ENCODE data around the gene ZNF346. TPM values are rescaled to one million over a fixed set of nuclear protein-coding genes. Genes with fewer than 3 reads are reported as not detected.

Gene ZNF346
- polyA plus RNA-seq, 1 donor = 16.9 TPM

- peaks cover 17% of the 10 kb centered on the region for H3K4me1 ChIP-seq (ENCODE audit: control insufficient read depth, insufficient read depth, low read length)
- no peaks in the 10 kb centered on the region for H3K36me3 ChIP-seq (ENCODE audit: control insufficient read depth, insufficient read depth, low read length)
- H3K4me3 ChIP-seq (ENCODE audit: low read length) = no peak overlapping the region
- DNase-seq = peak in 1 of 2 donors; percentile 53
- no peaks in the 10 kb centered on the region for H3K27me3 ChIP-seq (ENCODE audit: control insufficient read depth, insufficient read depth, low read length)
- H3K9me3 ChIP-seq (ENCODE audit: control insufficient read depth, low read depth, low read length) = peaks cover 2% of the 10 kb centered on the region
- no CpG with 5 or more reads among the region's 4 CpGs for WGBS (ENCODE audit: insufficient coverage, low lambda C conversion rate)
- H3K27ac ChIP-seq (ENCODE audit: low read length) = peak overlapping the region; percentile 55
These were observed 60.9 kb downstream of the ZNF346 start for GRCh38 chr5:177083357-177083756.

- WGBS (ENCODE audit: insufficient coverage, low lambda C conversion rate) = no CpG with 5 or more reads among the region's 4 CpGs
- H3K4me3 ChIP-seq (ENCODE audit: low read length) = no peak overlapping the region
- no peaks in the 10 kb centered on the region for H3K27me3 ChIP-seq (ENCODE audit: control insufficient read depth, insufficient read depth, low read length)
- H3K9me3 ChIP-seq (ENCODE audit: control insufficient read depth, low read depth, low read length) = peaks cover 2% of the 10 kb centered on the region
- H3K4me1 ChIP-seq (ENCODE audit: control insufficient read depth, insufficient read depth, low read length) = peaks cover 25% of the 10 kb centered on the region
- no peaks in the 10 kb centered on the region for H3K36me3 ChIP-seq (ENCODE audit: control insufficient read depth, insufficient read depth, low read length)
- no peak for DNase-seq
- no peak overlapping the region for H3K27ac ChIP-seq (ENCODE audit: low read length)
These were observed 61.7 kb downstream of the ZNF346 start for GRCh38 chr5:177084175-177084574.

- H3K36me3 ChIP-seq (ENCODE audit: control insufficient read depth, insufficient read depth, low read length) = peaks cover 19% of the 10 kb centered on the region
- H3K27me3 ChIP-seq (ENCODE audit: control insufficient read depth, insufficient read depth, low read length) = no peaks in the 10 kb centered on the region
- peaks cover 45% of the 10 kb centered on the region for H3K4me1 ChIP-seq (ENCODE audit: control insufficient read depth, insufficient read depth, low read length)
- WGBS (ENCODE audit: insufficient coverage, low lambda C conversion rate) = 20% methylated on average over 4 of the region's 13 CpGs
- H3K4me3 ChIP-seq (ENCODE audit: low read length) = peak overlapping the region; percentile 9
- peak; percentile 53 to 86 for DNase-seq
- peak overlapping the region; percentile 86 for H3K27ac ChIP-seq (ENCODE audit: low read length)
- peaks cover 2% of the 10 kb centered on the region for H3K9me3 ChIP-seq (ENCODE audit: control insufficient read depth, low read depth, low read length)
These were observed 63.6 kb downstream of the ZNF346 start for GRCh38 chr5:177085985-177086653.

GRCh38 chr5:177086654-177087397, 64.3 kb downstream of the ZNF346 start, which contains the start of gene FGFR4:
TSS of gene FGFR4 (plus strand) at chr5:177086915. CDS start at chr5:177089603, 2,688 bp downstream.
- peaks cover 52% of the 10 kb centered on the region for H3K4me1 ChIP-seq (ENCODE audit: control insufficient read depth, insufficient read depth, low read length)
- peak within 1 kb of the TSS; percentile 86 for H3K27ac ChIP-seq (ENCODE audit: low read length)

GRCh38 chr5:177087398-177088005, 65.0 kb downstream of the ZNF346 start:
- H3K27me3 ChIP-seq (ENCODE audit: control insufficient read depth, insufficient read depth, low read length) = no peaks in the 10 kb centered on the region
- peaks cover 52% of the 10 kb centered on the region for H3K4me1 ChIP-seq (ENCODE audit: control insufficient read depth, insufficient read depth, low read length)

More at GRCh38 chr5:177086654-177087397, 64.3 kb downstream of the ZNF346 start, which contains the start of gene FGFR4:
- DNase-seq = peak; percentile 97 to 99
- Histone ChIP-seq H3K4me3 (ENCODE audit: low read length) (peak within 1 kb of the TSS; percentile 69), H3K36me3 (ENCODE audit: control insufficient read depth, insufficient read depth, low read length) (peaks cover 26% of the 10 kb centered on the region), H3K27me3 (ENCODE audit: control insufficient read depth, insufficient read depth, low read length) (no peaks in the 10 kb centered on the region), H3K9me3 (ENCODE audit: control insufficient read depth, low read depth, low read length) (peaks cover under 1% of the 10 kb centered on the region)
- WGBS (ENCODE audit: insufficient coverage, low lambda C conversion rate) = no CpG with 5 or more reads among the region's 68 CpGs

GRCh38 chr5:177089127-177089526, 66.6 kb downstream of the ZNF346 start:
- 40% methylated on average over 1 of the region's 5 CpGs for WGBS (ENCODE audit: insufficient coverage, low lambda C conversion rate)
- peaks cover 50% of the 10 kb centered on the region for H3K4me1 ChIP-seq (ENCODE audit: control insufficient read depth, insufficient read depth, low read length)

More at GRCh38 chr5:177087398-177088005, 65.0 kb downstream of the ZNF346 start:
- 17% methylated on average over 2 of the region's 23 CpGs for WGBS (ENCODE audit: insufficient coverage, low lambda C conversion rate)
- DNase-seq = peak in 1 of 2 donors; percentile 60
- H3K27ac ChIP-seq (ENCODE audit: low read length) = peak overlapping the region; percentile 84
- H3K4me3 ChIP-seq (ENCODE audit: low read length) = peak overlapping the region; percentile 69
- no peaks in the 10 kb centered on the region for H3K9me3 ChIP-seq (ENCODE audit: control insufficient read depth, low read depth, low read length)
- H3K36me3 ChIP-seq (ENCODE audit: control insufficient read depth, insufficient read depth, low read length) = peaks cover 33% of the 10 kb centered on the region

GRCh38 chr5:177089825-177090641, 67.5 kb downstream of the ZNF346 start:
- Histone ChIP-seq H3K36me3 (ENCODE audit: control insufficient read depth, insufficient read depth, low read length) (peaks cover 58% of the 10 kb centered on the region), H3K27ac (ENCODE audit: low read length) (peak overlapping the region; percentile 18), H3K4me1 (ENCODE audit: control insufficient read depth, insufficient read depth, low read length) (peaks cover 58% of the 10 kb centered on the region), H3K9me3 (ENCODE audit: control insufficient read depth, low read depth, low read length) (no peaks in the 10 kb centered on the region), H3K4me3 (ENCODE audit: low read length) (peak overlapping the region; percentile 21), H3K27me3 (ENCODE audit: control insufficient read depth, insufficient read depth, low read length) (no peaks in the 10 kb centered on the region)
- no CpG with 5 or more reads among the region's 21 CpGs for WGBS (ENCODE audit: insufficient coverage, low lambda C conversion rate)
- DNase-seq = no peak

More at GRCh38 chr5:177089127-177089526, 66.6 kb downstream of the ZNF346 start:
- H3K4me3 ChIP-seq (ENCODE audit: low read length) = peak overlapping the region; percentile 21
- H3K27ac ChIP-seq (ENCODE audit: low read length) = peak overlapping the region; percentile 18
- peaks cover 49% of the 10 kb centered on the region for H3K36me3 ChIP-seq (ENCODE audit: control insufficient read depth, insufficient read depth, low read length)
- no peaks in the 10 kb centered on the region for H3K27me3 ChIP-seq (ENCODE audit: control insufficient read depth, insufficient read depth, low read length)
- no peaks in the 10 kb centered on the region for H3K9me3 ChIP-seq (ENCODE audit: control insufficient read depth, low read depth, low read length)
- no peak for DNase-seq

- no peak for DNase-seq
- H3K4me1 ChIP-seq (ENCODE audit: control insufficient read depth, insufficient read depth, low read length) = peaks cover 64% of the 10 kb centered on the region
- peaks cover 65% of the 10 kb centered on the region for H3K36me3 ChIP-seq (ENCODE audit: control insufficient read depth, insufficient read depth, low read length)
- peaks cover 5% of the 10 kb centered on the region for H3K9me3 ChIP-seq (ENCODE audit: control insufficient read depth, low read depth, low read length)
- H3K4me3 ChIP-seq (ENCODE audit: low read length) = no peak overlapping the region
- H3K27me3 ChIP-seq (ENCODE audit: control insufficient read depth, insufficient read depth, low read length) = no peaks in the 10 kb centered on the region
- H3K27ac ChIP-seq (ENCODE audit: low read length) = no peak overlapping the region
- no CpG with 5 or more reads among the region's 13 CpGs for WGBS (ENCODE audit: insufficient coverage, low lambda C conversion rate)
These were observed 68.3 kb downstream of the ZNF346 start for GRCh38 chr5:177090813-177091212.

- H3K9me3 ChIP-seq (ENCODE audit: control insufficient read depth, low read depth, low read length) = peaks cover 5% of the 10 kb centered on the region
- no peak overlapping the region for H3K4me3 ChIP-seq (ENCODE audit: low read length)
- WGBS (ENCODE audit: insufficient coverage, low lambda C conversion rate) = no CpG with 5 or more reads among the region's 3 CpGs
- H3K27me3 ChIP-seq (ENCODE audit: control insufficient read depth, insufficient read depth, low read length) = no peaks in the 10 kb centered on the region
- H3K4me1 ChIP-seq (ENCODE audit: control insufficient read depth, insufficient read depth, low read length) = peaks cover 64% of the 10 kb centered on the region
- no peak overlapping the region for H3K27ac ChIP-seq (ENCODE audit: low read length)
- peaks cover 70% of the 10 kb centered on the region for H3K36me3 ChIP-seq (ENCODE audit: control insufficient read depth, insufficient read depth, low read length)
- no peak for DNase-seq
These were observed 68.7 kb downstream of the ZNF346 start for GRCh38 chr5:177091232-177091631.
